Endodermal cell (in vitro differentiated cells): ENCODE results near the gene CMIP. TPM values are rescaled to one million over a fixed set of nuclear protein-coding genes. Genes with fewer than 3 reads are reported as not detected.
"Not testable (repeated sequence)": the region's sequence is repeated elsewhere in the genome, so short reads cannot be mapped to it uniquely, and the experiment has no call there.

Experiments used
- DNase-seq: peaks from one replicate; pipeline ENCODE4 v3.0.0-alpha.2; 2017
- H3K27ac ChIP-seq: 2 replicates; pipeline ENCODE4 v1.5.1; 2013; ENCODE audit warnings: mild to moderate bottlenecking, low read depth, low read length, moderate library complexity
- H3K27me3 ChIP-seq: 2 replicates; pipeline ENCODE4 v1.6.1; 2013; ENCODE audit warnings: mild to moderate bottlenecking, low read length, moderate library complexity; ENCODE audit not compliant: insufficient read depth, control insufficient read depth, poor library complexity, severe bottlenecking
- H3K36me3 ChIP-seq: 2 replicates; pipeline ENCODE4 v1.7.0; 2013; ENCODE audit warnings: mild to moderate bottlenecking, low read length, moderate library complexity; ENCODE audit not compliant: control insufficient read depth, insufficient read depth
- H3K4me1 ChIP-seq: one replicate; pipeline ENCODE4 v1.7.0; 2013; ENCODE audit warnings: low read length; ENCODE audit not compliant: control insufficient read depth, insufficient read depth
- H3K4me3 ChIP-seq: 2 replicates; pipeline ENCODE4 v1.5.1; 2013; ENCODE audit warnings: mild to moderate bottlenecking, low read length, moderate library complexity
- H3K9ac ChIP-seq: 2 replicates; pipeline ENCODE4 v1.6.1; 2013; ENCODE audit warnings: mild to moderate bottlenecking, low read length, moderate library complexity; ENCODE audit not compliant: poor library complexity, severe bottlenecking; ENCODE audit errors: extremely low read depth
- H3K9me3 ChIP-seq: 2 replicates; pipeline ENCODE4 v1.6.1; 2013; ENCODE audit warnings: mild to moderate bottlenecking, low read length, moderate library complexity; ENCODE audit not compliant: control insufficient read depth
- H3K27ac Mint-ChIP-seq: 2 replicates; pipeline ENCODE4 v1.8.0; 2020; ENCODE audit warnings: mixed read lengths
- H3K27me3 Mint-ChIP-seq: 2 replicates; pipeline ENCODE4 v1.8.0; 2021; ENCODE audit warnings: mild to moderate bottlenecking, mixed read lengths; ENCODE audit not compliant: insufficient read depth
- H3K36me3 Mint-ChIP-seq: 2 replicates; pipeline ENCODE4 v1.8.0; 2020; ENCODE audit warnings: low read depth, mixed read lengths
- H3K4me1 Mint-ChIP-seq: 2 replicates; pipeline ENCODE4 v1.8.0; 2020; ENCODE audit warnings: mixed read lengths
- H3K4me3 Mint-ChIP-seq: 2 replicates; pipeline ENCODE4 v1.8.0; 2020; ENCODE audit warnings: mild to moderate bottlenecking, moderate library complexity, mixed read lengths
- H3K9me3 Mint-ChIP-seq: 2 replicates; pipeline ENCODE4 v1.8.0; 2020; ENCODE audit warnings: mild to moderate bottlenecking, mixed read lengths
- WGBS, 2 experiments: methylation state at CpG; one replicate each; pipeline versions ENCODE4 v1.1.5 to v1.1.7; 2013; ENCODE audit warnings: missing lambda C conversion rate in 2 of 2, mixed read lengths in 1 of 2; ENCODE audit not compliant: insufficient coverage in 1 of 2, insufficient read length in 1 of 2; 5-methylcytosine and 5-hydroxymethylcytosine counted together
- total RNA-seq, 2 donors: library from RNA; stranded (reverse); fragmentation: NEBNext Ultra II Directional in 1 of 2; extraction: Animal tissue kit (Norgen Biotek cat#: 25700) in 1 of 2; gene quantifications; 2 replicates in 1 of 2; 3 replicates in 1 of 2; pipeline ENCODE4 v1.2.1, GENCODE V29; 2021
- TF ChIP-seq, protein P1 (sequence below): fragments of 200-600 bp; sonication (generic); conservative IDR thresholded peaks from 2 replicates; pipeline ENCODE4 v1.5.0; 2021; ENCODE audit warnings: antibody characterized with exemption, mild to moderate bottlenecking

The CMIP gene
- total RNA-seq, 2 donors from 2014 or later: 64.0 to 64.7 TPM

DNA sequence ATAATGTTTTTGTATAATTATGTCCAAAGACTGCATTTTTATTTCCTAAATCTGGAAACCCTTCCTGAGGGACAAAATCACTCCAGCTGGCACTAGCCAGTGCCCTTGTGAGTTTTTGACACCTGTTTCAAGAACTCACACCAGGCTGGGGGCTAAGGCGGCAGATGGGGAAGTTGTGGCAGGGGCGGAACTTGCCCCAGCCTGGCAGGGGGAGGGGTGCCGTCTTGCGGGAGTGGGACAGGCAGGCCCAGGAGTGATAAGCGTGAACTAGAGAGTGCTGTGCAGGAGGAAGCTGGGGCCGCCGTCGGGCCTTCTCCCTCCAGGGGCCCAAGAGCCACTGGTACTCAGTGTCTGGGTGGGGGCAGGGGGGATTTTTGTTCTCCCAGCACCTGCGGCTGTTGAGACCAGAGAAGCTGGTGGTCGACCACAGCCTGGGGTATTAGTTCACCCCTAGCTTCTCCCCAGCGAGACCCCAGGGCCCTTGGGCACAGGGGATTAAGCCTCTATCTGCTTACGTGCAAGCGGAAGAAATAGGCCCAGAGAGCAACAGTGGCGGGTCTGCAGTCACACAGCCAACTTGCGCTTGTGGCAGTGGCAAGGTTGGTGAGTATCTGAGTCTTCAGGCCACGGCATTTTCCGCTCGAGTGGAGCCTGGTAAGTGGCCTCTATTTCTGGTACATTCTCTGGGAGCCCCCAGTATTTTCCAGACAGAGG is 294.3 kb downstream of the CMIP start:
- H3K4me1 Mint-ChIP-seq: peaks cover 7% of the 10 kb centered on the region
- H3K4me3 Mint-ChIP-seq: no peak overlapping the region
- no peak overlapping the region for H3K27ac ChIP-seq
- H3K9me3 Mint-ChIP-seq: no peaks in the 10 kb centered on the region
- H3K27me3 ChIP-seq: no peaks in the 10 kb centered on the region
- H3K36me3 Mint-ChIP-seq: no peaks in the 10 kb centered on the region
- DNase-seq: no peak
- no peak overlapping the region for H3K27ac Mint-ChIP-seq
- H3K9ac ChIP-seq: no peak overlapping the region
- 82 to 90% methylated on average over 6 to 18 of the region's 18 CpGs for WGBS, 2 experiments
- TF ChIP-seq, protein P1, sequence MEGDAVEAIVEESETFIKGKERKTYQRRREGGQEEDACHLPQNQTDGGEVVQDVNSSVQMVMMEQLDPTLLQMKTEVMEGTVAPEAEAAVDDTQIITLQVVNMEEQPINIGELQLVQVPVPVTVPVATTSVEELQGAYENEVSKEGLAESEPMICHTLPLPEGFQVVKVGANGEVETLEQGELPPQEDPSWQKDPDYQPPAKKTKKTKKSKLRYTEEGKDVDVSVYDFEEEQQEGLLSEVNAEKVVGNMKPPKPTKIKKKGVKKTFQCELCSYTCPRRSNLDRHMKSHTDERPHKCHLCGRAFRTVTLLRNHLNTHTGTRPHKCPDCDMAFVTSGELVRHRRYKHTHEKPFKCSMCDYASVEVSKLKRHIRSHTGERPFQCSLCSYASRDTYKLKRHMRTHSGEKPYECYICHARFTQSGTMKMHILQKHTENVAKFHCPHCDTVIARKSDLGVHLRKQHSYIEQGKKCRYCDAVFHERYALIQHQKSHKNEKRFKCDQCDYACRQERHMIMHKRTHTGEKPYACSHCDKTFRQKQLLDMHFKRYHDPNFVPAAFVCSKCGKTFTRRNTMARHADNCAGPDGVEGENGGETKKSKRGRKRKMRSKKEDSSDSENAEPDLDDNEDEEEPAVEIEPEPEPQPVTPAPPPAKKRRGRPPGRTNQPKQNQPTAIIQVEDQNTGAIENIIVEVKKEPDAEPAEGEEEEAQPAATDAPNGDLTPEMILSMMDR: no peak
- no peaks in the 10 kb centered on the region for H3K9me3 ChIP-seq
- H3K4me1 ChIP-seq: no peaks in the 10 kb centered on the region
- no peak overlapping the region for H3K4me3 ChIP-seq
- no peaks in the 10 kb centered on the region for H3K27me3 Mint-ChIP-seq
- H3K36me3 ChIP-seq: no peaks in the 10 kb centered on the region

DNA sequence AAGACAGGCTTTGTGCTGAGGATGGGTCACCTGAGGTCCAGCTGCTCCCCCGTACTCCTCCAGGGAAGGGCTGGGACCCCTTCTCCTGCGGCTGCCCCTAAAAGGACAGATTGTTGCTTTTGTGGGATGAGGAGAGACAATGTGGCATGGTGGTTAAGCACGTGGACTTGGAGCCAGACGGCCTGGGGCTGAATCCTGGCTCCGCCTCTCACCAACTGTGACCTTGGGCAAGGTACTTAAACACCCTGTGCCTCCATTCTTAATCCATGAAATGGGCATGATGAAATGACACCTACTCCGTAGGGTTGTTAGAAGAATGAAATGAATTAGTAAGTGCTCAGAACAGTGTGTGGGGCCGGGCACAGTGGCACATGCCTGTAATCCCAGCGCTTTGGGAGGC is 294.9 kb downstream of the CMIP start:
- TF ChIP-seq, protein P1: no peak
- no peaks in the 10 kb centered on the region for H3K9me3 ChIP-seq
- no peak overlapping the region for H3K27ac ChIP-seq
- Mint-ChIP-seq H3K4me3 (no peak overlapping the region), H3K27ac (no peak overlapping the region), H3K36me3 (no peaks in the 10 kb centered on the region), H3K27me3 (peaks cover 3% of the 10 kb centered on the region), H3K4me1 (peaks cover 7% of the 10 kb centered on the region), H3K9me3 (no peaks in the 10 kb centered on the region)
- H3K4me3 ChIP-seq: no peak overlapping the region
- no peaks in the 10 kb centered on the region for H3K4me1 ChIP-seq
- 92 to 93% methylated on average over 8 of the region's 8 CpGs for WGBS, 2 experiments
- no peaks in the 10 kb centered on the region for H3K36me3 ChIP-seq
- DNase-seq: no peak
- H3K27me3 ChIP-seq: no peaks in the 10 kb centered on the region
- H3K9ac ChIP-seq: no peak overlapping the region

DNA sequence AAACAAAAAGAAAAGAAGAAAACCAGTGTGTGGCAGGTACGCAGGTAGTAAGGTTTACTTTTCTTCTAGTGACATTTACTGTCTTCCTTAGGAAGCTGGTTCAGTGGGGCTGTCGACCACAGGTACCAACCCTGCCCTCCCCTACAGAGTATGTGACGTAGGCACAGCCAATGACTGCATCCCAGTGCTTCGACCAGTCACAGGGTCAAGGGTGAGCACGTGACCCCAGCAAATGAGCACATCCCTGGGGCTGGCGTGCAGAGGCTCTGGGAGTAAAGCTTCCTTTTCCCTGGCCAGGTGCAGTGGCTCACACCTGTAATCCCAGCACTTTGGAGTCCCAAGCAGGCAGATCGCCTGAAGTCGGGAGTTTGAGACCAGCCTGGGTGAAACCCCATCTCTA is 295.6 kb downstream of the CMIP start:
- WGBS, 2 experiments: 83 to 97% methylated on average over 4 to 8 of the region's 8 CpGs
- Histone ChIP-seq H3K27me3 (no peaks in the 10 kb centered on the region), H3K9me3 (no peaks in the 10 kb centered on the region), H3K27ac (no peak overlapping the region), H3K36me3 (no peaks in the 10 kb centered on the region), H3K9ac (no peak overlapping the region), H3K4me1 (no peaks in the 10 kb centered on the region), H3K4me3 (no peak overlapping the region)
- Mint-ChIP-seq H3K27ac (no peak overlapping the region), H3K36me3 (no peaks in the 10 kb centered on the region), H3K4me1 (peaks cover 7% of the 10 kb centered on the region), H3K4me3 (no peak overlapping the region), H3K27me3 (peaks cover 4% of the 10 kb centered on the region), H3K9me3 (no peaks in the 10 kb centered on the region)
- TF ChIP-seq, protein P1: no peak
- DNase-seq: peak; percentile 85

DNA sequence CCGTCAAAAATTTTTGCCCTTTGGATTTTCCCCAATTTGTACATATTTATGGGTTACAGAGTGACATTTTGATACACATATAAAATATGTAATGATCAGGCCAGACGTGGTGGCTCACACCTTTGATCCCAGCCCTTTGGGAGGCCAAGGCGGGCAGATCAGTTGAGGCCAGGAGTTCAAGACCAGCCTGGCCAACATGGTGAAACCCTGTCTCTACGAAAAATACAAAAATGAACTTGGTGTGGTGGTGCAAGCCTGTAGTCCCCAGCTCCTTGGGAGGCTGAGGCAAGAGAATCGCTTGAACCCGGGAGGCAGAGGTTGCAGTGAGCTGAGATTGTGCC is 296.8 kb downstream of the CMIP start:
- H3K9ac ChIP-seq, H3K27me3 Mint-ChIP-seq, H3K4me3 Mint-ChIP-seq, H3K9me3 Mint-ChIP-seq, H3K36me3 Mint-ChIP-seq, H3K4me1 Mint-ChIP-seq, H3K27ac Mint-ChIP-seq, H3K27ac ChIP-seq, DNase-seq, H3K9me3 ChIP-seq, H3K4me1 ChIP-seq, H3K4me3 ChIP-seq, H3K36me3 ChIP-seq, H3K27me3 ChIP-seq: not testable (repeated sequence)
- WGBS, 2 experiments: 91% methylated on average over 4 to 5 of the region's 6 CpGs
